Endothelial cell of umbilical vein (primary cell): ENCODE results near the gene PNCK.

Experiments used
- CTCF ChIP-seq, 2 donors: IDR thresholded peaks; 1 replicate in 1 of 2; 2 replicates in 1 of 2; pipeline ENCODE4 v1.5.1; 2011; ENCODE audit warnings: low read length in 2 of 2, mild to moderate bottlenecking in 2 of 2, moderate library complexity in 2 of 2, control low read depth in 1 of 2, inconsistent platforms in 1 of 2, low read depth in 1 of 2; ENCODE audit not compliant: insufficient read depth in 1 of 2; ENCODE audit errors: extremely low read depth in 1 of 2
- EZH2 ChIP-seq: IDR thresholded peaks from 2 replicates; pipeline ENCODE4 v1.6.1; 2012; ENCODE audit warnings: borderline replicate concordance, low read depth, mild to moderate bottlenecking, moderate library complexity, low read length, inconsistent platforms; ENCODE audit not compliant: severe bottlenecking
- FOS ChIP-seq: IDR thresholded peaks from 2 replicates; pipeline ENCODE4 v1.6.1; 2011; ENCODE audit warnings: mild to moderate bottlenecking, low read length, moderate library complexity, borderline replicate concordance; ENCODE audit not compliant: insufficient read depth
- JUN ChIP-seq: IDR thresholded peaks from 2 replicates; pipeline ENCODE4 v1.6.1; 2011; ENCODE audit warnings: borderline replicate concordance, low read depth; ENCODE audit not compliant: insufficient read length, insufficient read depth
- MAX ChIP-seq: IDR thresholded peaks from 2 replicates; pipeline ENCODE4 v1.6.1; 2011; ENCODE audit not compliant: insufficient read depth, insufficient read length
- POLR2A ChIP-seq: IDR thresholded peaks from 2 replicates; pipeline ENCODE4 v1.6.1; 2012; ENCODE audit warnings: low read depth, mild to moderate bottlenecking, control low read depth, low read length
- POLR2AphosphoS5 ChIP-seq: IDR thresholded peaks from 2 replicates; pipeline ENCODE4 v1.6.1; 2012; ENCODE audit warnings: low read depth, mild to moderate bottlenecking, control low read depth, low read length, moderate library complexity; ENCODE audit not compliant: insufficient read depth

GRCh38 chrX:153628129-153628528 lies 45.5 kb downstream of the PNCK start:
- TF ChIP-seq CTCF (IDR thresholded peaks at IDR 0.05; ENCODE audit: extremely low read depth in 1 of 2, insufficient read depth in 1 of 2, low read depth in 1 of 2, low read length in 2 of 2) (no peak), EZH2 (no peak), POLR2AphosphoS5 (no peak), POLR2A (no peak), FOS (no peak), MAX (no peak), JUN (no peak)
